Measurements from ENCODE around the gene AGAP1. TPM values are rescaled to one million over a fixed set of nuclear protein-coding genes. Genes with fewer than 3 reads are reported as not detected.

The AGAP1 gene
- polyA plus RNA-seq, 1 experiment, result 12.4 TPM

- ChIA-PET POLR2A (no interaction called here), CTCF (interaction anchor here (1.7 kb wide), 1 partner anchor 14 kb away, joined by 4 read pairs; no protein-coding TSS in a partner anchor)
- DNase-seq (ENCODE audit: low read depth, low spot score), result no peak
- TF ChIP-seq CTCF (IDR thresholded peaks at IDR 0.05; ENCODE audit: low read depth, low read length), result no peak
- peaks cover 62% of the 10 kb centered on the region for H3K27me3 ChIP-seq (ENCODE audit: control insufficient read depth, insufficient read depth, low read length)
- peaks cover 2% of the 10 kb centered on the region for H3K9me3 ChIP-seq (ENCODE audit: control insufficient read depth, insufficient read depth, low read length)
- H3K27ac ChIP-seq (ENCODE audit: low read depth, low read length), result no peak overlapping the region
- H3K4me3 ChIP-seq (ENCODE audit: low read depth, low read length), result no peak overlapping the region
These were observed 663.5 kb downstream of the AGAP1 start for GRCh38 chr2:236157366-236157765.

- H3K4me3 ChIP-seq (ENCODE audit: low read depth, low read length), result no peak overlapping the region
- H3K27me3 ChIP-seq (ENCODE audit: control insufficient read depth, insufficient read depth, low read length), result peaks cover 68% of the 10 kb centered on the region
- no peak for DNase-seq (ENCODE audit: low read depth, low spot score)
- ChIA-PET POLR2A (no interaction called here), CTCF (no interaction called here)
- H3K27ac ChIP-seq (ENCODE audit: low read depth, low read length), result no peak overlapping the region
- no peak for TF ChIP-seq CTCF (IDR thresholded peaks at IDR 0.05; ENCODE audit: low read depth, low read length)
- no peaks in the 10 kb centered on the region; the same call in 1 of the 2 replicates for H3K9me3 ChIP-seq (ENCODE audit: control insufficient read depth, insufficient read depth, low read length)
These were observed 664.1 kb downstream of the AGAP1 start for GRCh38 chr2:236157815-236158498.

- peaks cover 5% of the 10 kb centered on the region; the same call in 1 of the 2 replicates for H3K9me3 ChIP-seq (ENCODE audit: control insufficient read depth, insufficient read depth, low read length)
- POLR2A ChIA-PET, result no interaction called here
- CTCF ChIA-PET, result interaction anchor here (0.6 to 0.7 kb wide), 2 partner anchors 74 to 185 kb away, joined by 5 to 7 read pairs; no protein-coding TSS in a partner anchor
- peaks cover 79% of the 10 kb centered on the region for H3K27me3 ChIP-seq (ENCODE audit: control insufficient read depth, insufficient read depth, low read length)
- DNase-seq (ENCODE audit: low read depth, low spot score), result no peak
- H3K27ac ChIP-seq (ENCODE audit: low read depth, low read length), result no peak overlapping the region
- no peak overlapping the region for H3K4me3 ChIP-seq (ENCODE audit: low read depth, low read length)
- no peak for TF ChIP-seq CTCF (IDR thresholded peaks at IDR 0.05; ENCODE audit: low read depth, low read length)
These were observed 665.3 kb downstream of the AGAP1 start for GRCh38 chr2:236158969-236159777.

GRCh38 chr2:236159778-236160170 lies 665.9 kb downstream of the AGAP1 start:
- H3K27me3 ChIP-seq (ENCODE audit: control insufficient read depth, insufficient read depth, low read length), result peaks cover 85% of the 10 kb centered on the region
- H3K27ac ChIP-seq (ENCODE audit: low read depth, low read length), result no peak overlapping the region
- H3K4me3 ChIP-seq (ENCODE audit: low read depth, low read length), result no peak overlapping the region
- no peak for TF ChIP-seq CTCF (IDR thresholded peaks at IDR 0.05; ENCODE audit: low read depth, low read length)
- peaks cover 5% of the 10 kb centered on the region; the same call in 1 of the 2 replicates for H3K9me3 ChIP-seq (ENCODE audit: control insufficient read depth, insufficient read depth, low read length)
- ChIA-PET CTCF (interaction anchor here (0.6 to 1.5 kb wide), 2 partner anchors 350 to 381 kb away, joined by 3 to 4 read pairs; no protein-coding TSS in a partner anchor), POLR2A (interaction anchor here (0.7 kb wide), 1 partner anchor 54 kb away, joined by 4 read pairs; no protein-coding TSS in a partner anchor)
- no peak for DNase-seq (ENCODE audit: low read depth, low spot score)

All from AG04450 (cell line).